ENCODE results near the gene SPAG17.

The SPAG17 gene

GRCh38 chr1:117911051-117911450 lies 274.0 kb downstream of the SPAG17 start:
- no peak for DNase-seq (ENCODE audit: low read depth in 4 of 4, low spot score in 1 of 4)

- DNase-seq (ENCODE audit: low read depth in 4 of 4, low spot score in 1 of 4): no peak
Observed at GRCh38 chr1:117905019-117905418, 280.0 kb downstream of the SPAG17 start.

GRCh38 chr1:117904485-117904884 lies 280.5 kb downstream of the SPAG17 start:
- DNase-seq (ENCODE audit: low read depth in 4 of 4, low spot score in 1 of 4): no peak
